ENCODE results near the gene TAS2R46.

The TAS2R46 gene

DNA sequence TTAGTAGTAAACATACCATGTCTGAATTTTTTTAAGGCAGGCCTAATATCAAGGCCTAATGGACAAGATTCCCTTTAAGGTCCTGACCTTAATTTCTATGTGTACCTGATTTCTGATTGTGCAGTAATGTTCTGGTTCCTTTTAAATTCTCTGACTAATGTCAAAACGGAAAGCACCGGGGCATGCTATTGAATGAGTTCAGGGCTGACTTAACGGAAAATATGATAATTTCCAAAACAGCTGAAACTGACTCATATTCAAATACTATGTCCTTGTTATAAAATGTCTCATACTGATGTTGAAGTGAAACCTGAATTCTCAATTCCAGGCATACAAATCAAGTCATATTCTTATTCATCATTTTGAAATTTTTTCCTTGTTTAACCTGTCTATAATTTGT, 23.3 kb upstream of the TAS2R46 start:
- TF ChIP-seq, protein P1, sequence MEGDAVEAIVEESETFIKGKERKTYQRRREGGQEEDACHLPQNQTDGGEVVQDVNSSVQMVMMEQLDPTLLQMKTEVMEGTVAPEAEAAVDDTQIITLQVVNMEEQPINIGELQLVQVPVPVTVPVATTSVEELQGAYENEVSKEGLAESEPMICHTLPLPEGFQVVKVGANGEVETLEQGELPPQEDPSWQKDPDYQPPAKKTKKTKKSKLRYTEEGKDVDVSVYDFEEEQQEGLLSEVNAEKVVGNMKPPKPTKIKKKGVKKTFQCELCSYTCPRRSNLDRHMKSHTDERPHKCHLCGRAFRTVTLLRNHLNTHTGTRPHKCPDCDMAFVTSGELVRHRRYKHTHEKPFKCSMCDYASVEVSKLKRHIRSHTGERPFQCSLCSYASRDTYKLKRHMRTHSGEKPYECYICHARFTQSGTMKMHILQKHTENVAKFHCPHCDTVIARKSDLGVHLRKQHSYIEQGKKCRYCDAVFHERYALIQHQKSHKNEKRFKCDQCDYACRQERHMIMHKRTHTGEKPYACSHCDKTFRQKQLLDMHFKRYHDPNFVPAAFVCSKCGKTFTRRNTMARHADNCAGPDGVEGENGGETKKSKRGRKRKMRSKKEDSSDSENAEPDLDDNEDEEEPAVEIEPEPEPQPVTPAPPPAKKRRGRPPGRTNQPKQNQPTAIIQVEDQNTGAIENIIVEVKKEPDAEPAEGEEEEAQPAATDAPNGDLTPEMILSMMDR (IDR thresholded peaks at IDR 0.05; ENCODE audit: control insufficient read depth, extremely low read depth, insufficient read depth): no peak
- no peak for DNase-seq (ENCODE audit: low read depth)
- no peak overlapping the region for H3K4me3 ChIP-seq (ENCODE audit: low read depth, low read length)

DNA sequence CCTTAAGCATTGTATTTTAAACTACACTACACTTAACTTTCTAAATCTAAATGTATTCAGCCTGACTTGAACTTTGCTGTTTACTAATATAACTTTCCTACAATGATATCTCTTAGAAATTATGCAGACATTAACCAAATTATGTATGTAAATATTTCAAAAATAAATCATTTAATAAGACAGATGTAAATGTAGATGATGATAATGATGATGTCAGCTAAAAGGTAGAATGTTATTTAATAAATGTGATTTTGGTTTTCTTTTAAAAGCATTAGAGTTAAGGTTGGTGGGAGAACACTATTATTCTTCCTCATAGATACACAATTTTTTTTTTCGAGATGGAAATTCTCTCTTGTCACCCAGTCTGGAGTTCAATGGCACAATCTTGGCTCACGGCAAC, 19.9 kb upstream of the TAS2R46 start:
- H3K4me3 ChIP-seq (ENCODE audit: low read depth, low read length): no peak overlapping the region
- TF ChIP-seq, protein P1 (IDR thresholded peaks at IDR 0.05; ENCODE audit: control insufficient read depth, extremely low read depth, insufficient read depth): no peak
- no peak for DNase-seq (ENCODE audit: low read depth)

DNA sequence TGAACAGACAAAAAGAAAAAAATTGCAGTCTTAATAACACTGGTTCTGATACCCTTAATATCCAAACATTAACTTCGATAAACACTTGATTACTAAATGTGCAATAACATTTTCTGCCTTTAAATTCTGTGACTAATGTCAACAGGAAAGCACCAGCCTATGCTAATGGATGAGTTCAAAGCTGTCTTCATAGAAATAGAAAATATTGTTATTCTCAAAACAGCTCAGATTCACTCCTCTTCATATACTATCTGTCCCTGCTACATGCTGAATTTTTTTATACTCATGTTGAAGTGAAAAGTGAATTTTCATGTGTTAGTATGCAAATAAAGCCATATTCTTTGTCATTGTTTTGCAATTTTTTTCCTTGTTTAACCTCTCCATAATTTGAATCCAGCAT, 16.2 kb upstream of the TAS2R46 start:
- TF ChIP-seq, protein P1 (IDR thresholded peaks at IDR 0.05; ENCODE audit: control insufficient read depth, extremely low read depth, insufficient read depth): no peak

DNA sequence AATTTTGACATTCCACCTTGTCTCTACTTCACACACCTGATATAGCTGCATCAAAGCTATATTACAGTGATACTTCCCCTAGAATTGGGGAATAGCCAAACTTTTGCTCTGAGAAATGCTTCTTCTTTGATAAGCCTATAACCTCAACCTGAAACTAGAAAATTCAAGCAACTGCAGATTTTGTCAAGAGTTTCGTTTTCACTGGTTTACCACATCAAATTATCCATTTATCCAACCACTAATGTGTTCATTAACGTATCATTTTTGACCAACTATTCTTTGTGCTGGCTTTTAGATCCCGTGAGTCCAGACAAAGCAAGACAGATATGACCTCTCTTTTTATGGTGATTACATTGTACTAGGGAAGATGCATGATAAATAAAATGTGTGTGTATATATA, 13.5 kb upstream of the TAS2R46 start:
- TF ChIP-seq, protein P1 (IDR thresholded peaks at IDR 0.05; ENCODE audit: control insufficient read depth, extremely low read depth, insufficient read depth): no peak
- H3K4me3 ChIP-seq (ENCODE audit: low read depth, low read length): no peak overlapping the region
- DNase-seq (ENCODE audit: low read depth): no peak

More for the DNA sequence above, 16.2 kb upstream of the TAS2R46 start:
- H3K4me3 ChIP-seq (ENCODE audit: low read depth, low read length): no peak overlapping the region
- DNase-seq (ENCODE audit: low read depth): no peak

DNA sequence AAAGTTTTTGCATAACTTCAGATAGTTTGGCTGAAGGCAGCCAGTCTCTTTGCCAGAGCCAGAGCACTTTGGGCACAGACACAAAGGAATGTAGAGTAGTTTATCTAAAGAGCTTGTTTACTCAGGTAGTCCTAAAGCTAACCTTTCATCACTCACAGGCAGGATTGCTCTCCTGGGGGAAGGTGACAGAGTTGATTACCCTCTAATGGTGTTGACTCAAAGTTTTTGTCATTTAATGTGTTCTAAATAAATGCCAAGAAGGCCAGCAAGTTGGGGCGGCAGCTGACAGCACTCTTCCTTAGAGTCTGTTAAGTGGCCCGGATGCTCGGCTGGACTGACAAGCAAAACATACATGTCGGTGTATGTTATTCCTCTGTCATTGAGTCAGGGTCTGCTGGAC, 9.3 kb upstream of the TAS2R46 start:
- H3K4me3 ChIP-seq (ENCODE audit: low read depth, low read length): no peak overlapping the region
- DNase-seq (ENCODE audit: low read depth): no peak
- TF ChIP-seq, protein P1 (IDR thresholded peaks at IDR 0.05; ENCODE audit: control insufficient read depth, extremely low read depth, insufficient read depth): no peak

DNA sequence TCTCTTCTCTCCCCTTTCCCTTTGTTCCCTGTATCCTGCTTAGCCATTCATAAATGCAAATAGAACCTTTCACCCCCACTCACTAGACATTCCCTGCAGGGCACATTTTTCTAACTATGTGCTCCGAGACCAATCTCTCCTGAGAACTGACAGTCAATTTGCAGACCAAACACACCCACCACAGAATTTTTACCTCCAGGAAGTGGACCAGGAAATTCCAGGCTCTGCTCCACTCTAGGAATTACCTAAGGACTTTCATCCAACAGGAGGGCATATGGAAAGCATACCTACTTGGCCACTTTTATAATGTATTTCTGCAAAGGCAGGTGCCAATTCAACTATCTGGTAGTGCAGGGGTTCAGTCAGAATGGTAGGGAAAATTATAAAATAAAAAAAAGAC, 8.9 kb upstream of the TAS2R46 start:
- DNase-seq (ENCODE audit: low read depth): no peak

DNA sequence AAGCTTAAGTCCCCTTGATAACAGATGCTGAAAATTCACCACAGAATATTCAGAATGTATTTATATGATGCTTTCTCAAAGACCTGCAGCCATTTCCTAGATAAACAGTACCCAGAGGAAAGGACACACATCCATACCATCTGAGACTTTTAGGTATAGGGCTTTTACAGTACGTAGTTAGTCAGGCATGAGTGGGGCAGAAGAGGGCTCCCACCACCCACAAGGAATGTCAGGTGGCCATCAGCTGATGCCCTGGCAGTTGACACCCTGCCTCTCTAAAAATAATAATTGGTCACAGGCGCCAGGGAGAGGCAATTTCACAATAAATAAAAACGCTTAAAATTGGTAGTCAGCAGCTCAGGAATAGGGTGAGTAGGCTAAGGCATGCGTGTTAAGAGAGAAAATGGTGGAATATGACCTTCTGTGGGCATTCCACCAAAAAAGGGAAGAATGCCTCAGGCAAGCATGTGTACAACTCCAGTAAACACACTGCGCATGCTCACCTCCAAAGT, 7.8 kb upstream of the TAS2R46 start:
- H3K4me3 ChIP-seq (ENCODE audit: low read depth, low read length): no peak overlapping the region
- TF ChIP-seq, protein P1 (IDR thresholded peaks at IDR 0.05; ENCODE audit: control insufficient read depth, extremely low read depth, insufficient read depth): no peak
- DNase-seq (ENCODE audit: low read depth): no peak

More for the DNA sequence above, 8.9 kb upstream of the TAS2R46 start:
- TF ChIP-seq, protein P1 (IDR thresholded peaks at IDR 0.05; ENCODE audit: control insufficient read depth, extremely low read depth, insufficient read depth): no peak
- no peak overlapping the region for H3K4me3 ChIP-seq (ENCODE audit: low read depth, low read length)
